GF-D8 (cell line): ENCODE measurements around the gene VEGFC.

Experiments
- DNase-seq: peaks from one replicate; lab custom pipeline; 2025; lab: John Stamatoyannopoulos, UW

VEGFC gene

DNA sequence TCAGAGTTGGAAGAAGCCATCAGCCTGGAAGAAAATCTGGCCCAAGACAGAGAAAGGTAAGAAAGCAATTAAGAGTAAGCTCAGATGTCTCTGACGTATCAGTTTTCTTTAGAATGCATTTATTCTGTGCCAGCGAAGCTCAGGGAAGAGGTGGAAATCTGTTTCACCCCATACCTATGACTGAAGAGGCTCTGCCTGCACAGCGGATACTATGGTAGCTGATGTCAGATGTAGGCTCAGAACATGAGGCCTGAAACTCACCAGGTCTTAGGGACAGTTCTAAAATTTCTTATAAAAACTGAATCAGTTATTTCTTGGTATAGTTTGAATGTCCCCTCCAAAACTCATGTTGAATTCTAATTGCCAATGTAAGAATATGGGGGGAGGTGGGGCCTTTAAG is 30.9 kb downstream of the VEGFC start:
- no peak for DNase-seq

DNA sequence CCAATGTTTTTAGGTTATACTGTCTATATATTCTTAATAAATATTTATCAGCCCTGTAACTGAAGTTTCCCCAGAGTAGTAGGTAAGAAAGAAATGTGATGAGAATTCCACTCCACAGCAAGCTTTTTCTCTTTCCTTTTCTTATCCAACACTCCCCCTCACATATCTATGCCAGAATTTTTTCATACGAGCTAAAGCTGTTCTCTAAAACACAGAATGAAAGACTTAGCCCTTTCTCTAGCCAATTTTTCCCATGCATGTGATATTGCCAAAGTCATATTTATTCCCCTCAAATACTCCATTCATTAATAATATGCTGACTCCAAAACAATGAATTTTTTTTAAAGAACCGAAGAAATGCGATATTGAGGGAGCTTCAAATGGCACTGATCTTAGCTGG is 32.3 kb downstream of the VEGFC start:
- DNase-seq: no peak

DNA sequence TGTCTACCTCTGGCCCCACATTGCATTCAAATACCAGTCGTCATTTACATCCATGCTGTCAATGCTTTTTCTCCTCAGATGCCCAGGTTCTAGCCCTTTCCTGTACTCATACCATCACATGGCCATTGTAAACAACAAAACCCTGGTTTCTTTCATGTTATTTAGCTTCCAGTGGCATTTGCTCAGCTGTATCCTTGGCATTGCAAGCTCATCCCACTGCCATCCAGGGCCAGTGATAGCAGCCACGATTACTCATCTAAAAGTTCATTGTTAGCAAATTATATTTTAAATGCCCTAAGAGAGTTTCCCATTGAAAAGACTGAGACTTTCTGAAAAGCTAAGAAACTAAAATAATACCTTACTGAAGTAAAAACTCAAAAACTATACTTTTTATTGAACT is 34.0 kb downstream of the VEGFC start:
- DNase-seq: no peak

DNA sequence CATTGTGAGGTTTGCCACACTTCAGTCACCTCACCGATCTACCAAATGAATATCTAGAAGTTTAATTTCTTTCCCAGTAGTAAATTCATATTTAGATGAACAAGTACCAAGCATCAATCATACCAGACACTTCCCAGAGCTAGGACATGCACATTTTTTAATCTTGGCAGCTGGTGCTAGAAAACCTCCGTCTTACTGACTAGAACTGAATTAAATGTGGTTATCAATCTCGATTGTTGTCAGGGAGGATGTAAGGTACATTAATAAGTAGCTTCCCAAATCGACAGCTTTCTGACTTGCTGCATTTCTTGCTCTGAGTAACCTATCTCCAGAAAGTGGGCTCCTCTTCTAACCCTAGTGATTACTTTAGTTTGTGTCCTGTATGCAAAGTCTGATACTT is 34.4 kb downstream of the VEGFC start:
- no peak for DNase-seq

DNA sequence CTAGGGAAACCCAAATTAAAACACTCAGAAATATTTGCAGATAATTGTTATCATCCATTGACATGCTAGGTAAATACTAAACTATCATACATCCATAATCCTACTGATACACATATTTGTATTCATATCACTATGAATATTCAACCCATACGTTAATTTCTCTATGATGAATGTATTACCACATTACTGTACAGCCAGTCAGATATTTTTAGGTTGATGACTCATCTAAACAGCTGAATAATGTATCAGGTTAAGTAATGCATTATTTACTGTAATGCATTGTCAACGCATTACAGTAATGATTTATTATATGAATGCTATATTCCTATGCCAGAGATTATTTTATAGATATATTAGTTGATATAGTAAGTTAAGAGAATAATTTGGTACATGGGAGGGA is 37.1 kb downstream of the VEGFC start:
- no peak for DNase-seq

DNA sequence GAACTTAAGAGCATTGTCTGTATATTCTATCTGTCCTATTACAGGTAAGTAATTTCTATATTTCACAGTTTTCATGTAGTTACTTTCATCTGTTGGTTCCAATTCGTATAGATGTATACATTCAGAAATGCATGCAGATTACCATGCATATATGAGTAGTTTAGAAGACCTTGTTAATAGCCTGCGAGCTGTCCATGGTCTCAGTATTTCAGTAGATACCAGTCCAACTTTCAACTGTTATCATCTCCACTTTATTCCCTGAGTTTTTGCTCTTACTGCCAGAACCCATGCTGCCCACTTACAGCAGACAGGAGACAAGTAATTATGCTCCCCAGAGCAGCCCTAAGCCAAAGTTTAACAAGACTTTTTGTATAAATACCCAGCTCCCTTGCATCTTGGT is 37.7 kb downstream of the VEGFC start:
- no peak for DNase-seq

DNA sequence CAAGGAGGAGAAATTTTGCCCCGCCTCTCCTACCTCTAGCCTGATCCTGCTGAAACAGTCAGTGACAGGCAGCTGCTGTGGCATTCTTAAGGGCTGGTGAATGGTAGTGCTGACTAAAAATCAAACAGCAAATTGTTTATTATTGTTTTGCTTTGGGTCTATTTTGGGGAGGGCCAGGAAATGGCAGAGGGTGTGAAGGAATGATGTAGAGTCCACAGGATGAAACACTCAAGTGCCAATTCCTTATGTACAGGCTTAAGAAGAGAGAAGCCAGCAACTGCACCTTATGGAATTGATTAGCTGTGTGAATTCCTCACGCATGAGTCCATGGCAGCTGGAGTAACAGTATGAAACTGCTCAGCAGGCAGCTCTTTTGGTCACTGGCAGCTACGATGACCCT is 39.7 kb downstream of the VEGFC start:
- no peak for DNase-seq

DNA sequence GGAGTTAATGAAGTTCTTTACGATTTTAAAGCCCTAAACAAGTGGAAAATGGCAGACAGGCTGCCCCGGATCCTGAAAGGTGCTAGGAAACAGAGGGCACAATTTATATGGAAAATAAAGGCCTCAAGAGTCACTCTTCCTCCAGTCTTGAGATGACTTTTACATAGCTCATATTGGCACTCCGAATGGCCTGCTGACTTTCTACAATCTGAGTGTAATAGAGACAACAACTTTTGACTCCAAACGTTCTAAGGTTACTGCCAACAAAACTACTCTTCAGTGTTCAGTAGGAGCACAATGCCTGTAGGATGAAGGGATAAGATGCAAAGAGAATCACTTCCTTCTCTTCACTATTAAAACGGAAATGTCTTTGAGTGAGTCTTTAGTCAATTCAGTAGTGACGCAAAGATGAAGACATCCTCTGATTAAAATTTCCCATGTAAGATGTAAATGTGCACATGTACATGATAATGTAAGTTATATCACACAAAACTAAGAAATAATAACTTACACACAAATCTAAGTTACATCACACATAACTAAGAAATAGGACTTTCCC is 40.5 kb downstream of the VEGFC start:
- no peak for DNase-seq

DNA sequence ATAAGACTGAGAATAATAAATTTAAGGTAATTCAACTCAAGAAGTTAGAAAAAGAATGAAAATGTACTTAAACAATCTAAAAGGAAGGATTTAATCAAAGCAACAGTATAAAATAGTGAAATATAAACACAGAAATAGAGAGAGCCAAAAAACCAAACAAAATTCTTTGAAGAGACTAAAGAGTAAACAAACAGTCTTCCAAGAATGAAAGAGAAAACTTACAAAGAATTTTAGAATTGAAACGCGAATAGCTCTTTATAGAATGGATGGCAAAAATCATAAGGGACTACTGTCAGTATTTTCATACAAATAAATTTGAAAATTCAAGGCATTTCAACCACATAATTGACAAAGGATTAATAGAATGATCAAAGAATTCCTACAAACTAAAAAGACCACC is 41.7 kb downstream of the VEGFC start:
- no peak for DNase-seq

DNA sequence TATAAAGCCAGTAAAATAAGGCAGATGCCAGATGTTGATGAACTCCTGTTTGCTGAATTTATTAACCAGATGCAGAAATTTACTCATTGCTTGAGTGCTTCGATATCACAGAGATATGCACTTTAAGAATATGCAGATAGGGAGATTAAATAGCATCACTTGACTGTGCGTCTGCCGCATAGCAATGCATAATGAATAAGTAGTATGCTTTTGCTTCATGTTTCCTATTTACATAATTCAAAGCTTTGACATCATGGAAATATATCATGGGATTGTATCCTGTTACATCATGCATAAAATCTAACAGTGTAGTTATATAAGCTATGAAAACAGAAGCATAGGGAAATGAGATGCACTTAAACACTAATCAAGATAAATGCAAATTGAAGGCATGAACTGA is 45.9 kb downstream of the VEGFC start:
- DNase-seq: no peak

DNA sequence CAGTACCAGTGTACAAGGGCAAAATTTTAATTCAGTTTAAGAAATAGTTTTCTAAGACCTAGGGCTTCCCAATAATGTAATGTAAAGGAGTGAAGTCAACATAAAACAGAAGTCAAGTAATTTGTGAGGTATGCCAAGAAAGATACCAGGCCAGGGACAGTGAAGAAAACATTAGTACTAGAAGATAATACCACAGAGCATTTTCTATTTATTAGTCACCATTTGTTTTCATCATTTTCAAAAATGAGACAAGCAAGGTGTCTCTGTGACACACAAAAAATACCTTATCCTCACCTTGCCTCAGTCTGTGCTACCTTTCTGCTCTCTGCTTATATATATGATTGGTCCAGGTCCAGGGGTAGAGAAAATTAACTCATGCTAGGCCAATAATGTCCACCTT is 46.8 kb downstream of the VEGFC start:
- no peak for DNase-seq

DNA sequence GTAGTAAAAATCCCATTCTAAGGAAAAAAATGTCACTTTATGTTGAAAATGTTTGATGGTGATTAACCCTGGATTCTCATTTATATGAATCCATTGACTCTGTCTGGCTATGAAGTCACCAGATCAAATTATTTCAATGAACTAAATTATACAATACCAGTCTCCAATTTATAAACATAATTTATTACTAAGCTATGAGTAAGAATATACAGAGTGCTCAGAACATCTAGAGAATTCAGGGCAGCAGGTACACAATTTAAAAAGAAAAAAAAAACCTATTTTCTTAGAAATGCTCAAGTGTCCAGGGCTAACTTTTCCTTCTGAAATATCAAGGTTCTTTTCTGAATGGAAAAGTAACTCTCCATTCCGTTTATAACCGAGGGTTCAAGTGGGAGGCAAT is 48.6 kb downstream of the VEGFC start:
- no peak for DNase-seq

DNA sequence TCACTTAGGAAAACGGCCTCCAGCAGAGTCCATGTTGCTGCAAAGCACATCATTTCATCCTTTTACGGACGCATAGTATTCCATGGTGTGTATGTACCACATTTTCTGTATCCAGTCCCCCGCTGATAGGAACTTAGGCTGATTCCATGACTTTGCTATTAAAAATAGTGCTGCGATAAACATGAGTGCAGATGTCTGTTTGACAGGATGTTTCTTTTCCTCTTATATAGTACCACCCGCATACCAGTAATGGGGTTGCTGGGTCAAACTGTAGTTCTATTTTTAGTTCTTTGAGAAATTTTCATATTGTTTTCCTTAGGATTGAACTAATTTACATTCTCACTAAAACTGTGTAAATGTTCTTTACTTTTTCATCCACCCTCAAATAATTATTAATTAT is 50.5 kb downstream of the VEGFC start:
- no peak for DNase-seq

DNA sequence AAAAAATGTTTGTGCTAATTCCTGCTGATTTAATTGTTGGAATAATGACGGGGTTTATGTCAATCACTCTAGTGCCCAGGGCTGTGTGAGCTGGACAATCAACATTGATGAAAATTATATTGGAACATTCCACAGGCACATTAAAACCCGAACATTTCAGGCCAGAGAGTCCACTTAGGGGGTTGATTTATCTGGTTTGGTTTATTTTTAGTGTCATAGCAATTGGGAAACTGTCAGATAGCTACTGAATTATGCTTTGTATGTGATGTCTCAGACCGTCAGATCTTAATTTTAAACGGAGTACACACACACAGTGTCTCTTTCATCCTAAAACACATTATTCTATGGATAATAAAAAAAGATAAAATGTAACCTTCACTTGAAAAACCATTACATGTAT is 51.5 kb downstream of the VEGFC start:
- DNase-seq: no peak

DNA sequence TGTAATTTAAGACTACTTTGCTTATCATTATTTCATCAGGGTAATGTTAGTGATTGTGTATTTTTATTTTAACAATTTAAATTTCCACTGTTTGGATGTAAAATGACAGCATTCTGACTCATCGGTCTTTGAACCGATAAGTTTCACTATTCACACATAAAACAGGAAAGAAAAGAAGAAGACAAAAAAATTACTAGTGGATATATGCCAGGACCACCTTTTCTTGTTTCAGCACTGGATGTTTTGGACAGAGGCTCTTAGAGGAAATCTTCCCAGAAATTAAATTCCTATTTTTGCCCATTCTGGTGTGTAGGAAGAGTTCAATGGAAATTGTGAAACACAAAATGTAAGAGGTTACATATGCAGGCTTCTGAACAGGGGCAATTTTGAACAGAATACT is 57.4 kb downstream of the VEGFC start:
- DNase-seq: no peak

DNA sequence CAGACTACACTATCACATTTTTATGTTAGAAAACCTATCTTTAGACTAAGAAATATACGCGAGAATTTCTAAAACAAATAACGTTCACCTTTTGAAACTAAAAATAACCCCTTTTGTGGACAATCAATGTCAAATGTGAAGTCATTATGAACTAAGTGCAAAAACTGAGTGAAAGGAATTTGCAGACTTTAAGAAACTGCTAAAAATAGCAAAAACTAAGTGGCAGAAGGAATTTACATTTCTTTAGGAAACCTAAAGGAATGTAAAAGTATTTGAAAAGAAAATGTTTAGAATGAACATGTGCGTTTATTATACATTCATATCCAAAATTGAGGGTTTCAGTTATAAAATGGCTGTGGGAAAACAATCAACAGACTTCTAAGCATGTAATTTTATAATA is 58.3 kb downstream of the VEGFC start:
- DNase-seq: no peak

DNA sequence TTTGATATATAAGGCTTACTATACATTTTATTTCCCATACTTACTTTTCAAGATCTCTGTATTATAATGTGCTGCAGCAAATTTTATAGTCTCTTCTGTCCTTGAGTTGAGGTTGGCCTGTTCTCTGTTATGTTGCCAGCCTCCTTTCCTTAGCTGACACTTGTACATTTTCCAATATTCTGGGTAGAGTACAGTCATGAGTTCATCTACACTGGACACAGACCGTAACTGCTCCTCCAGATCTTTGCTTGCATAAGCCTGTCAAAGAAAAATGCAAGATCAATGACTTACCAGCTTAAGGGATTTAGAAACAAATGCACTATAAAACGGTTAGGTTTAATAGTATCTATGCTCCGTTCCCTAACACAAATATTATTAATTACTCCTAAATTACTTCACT is 63.2 kb downstream of the VEGFC start:
- DNase-seq: no peak

DNA sequence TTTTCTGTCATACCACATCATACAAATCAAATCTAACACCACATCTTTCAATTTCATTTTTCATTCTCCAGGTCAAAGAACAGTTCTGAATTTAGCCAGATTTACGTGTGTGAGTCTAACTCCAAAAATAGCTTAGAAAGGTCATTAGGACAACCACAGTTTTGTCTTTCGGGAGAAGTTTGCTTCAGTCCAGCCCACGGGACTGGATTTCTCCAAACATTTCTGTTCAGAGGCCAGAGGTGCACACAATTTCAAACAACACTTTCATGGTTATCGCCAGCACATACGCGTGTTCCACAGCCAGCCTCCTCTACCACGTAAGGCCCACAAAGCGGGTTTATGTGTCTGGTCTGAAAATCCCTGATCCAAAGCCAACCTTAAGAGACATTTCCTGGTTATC is 65.9 kb downstream of the VEGFC start:
- no peak for DNase-seq

DNA sequence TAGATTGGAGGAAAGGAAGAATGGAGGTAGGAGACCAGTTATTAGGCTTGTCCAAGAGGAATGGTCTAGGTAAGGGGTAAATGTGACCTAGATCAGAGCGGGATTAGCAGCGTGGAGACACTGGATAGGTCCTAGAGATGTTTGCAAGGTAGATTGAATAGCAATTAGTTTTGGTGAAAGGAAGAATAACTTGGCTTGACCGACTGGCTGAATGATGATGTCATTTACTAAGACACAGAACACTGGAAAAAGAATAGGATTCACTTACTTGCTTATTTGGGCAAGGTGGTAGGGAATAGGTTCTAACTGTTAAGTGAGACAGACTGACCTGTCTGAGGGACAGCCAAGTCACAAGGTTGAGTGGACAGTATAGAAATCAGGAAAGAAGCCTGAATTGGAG is 71.3 kb downstream of the VEGFC start:
- no peak for DNase-seq

DNA sequence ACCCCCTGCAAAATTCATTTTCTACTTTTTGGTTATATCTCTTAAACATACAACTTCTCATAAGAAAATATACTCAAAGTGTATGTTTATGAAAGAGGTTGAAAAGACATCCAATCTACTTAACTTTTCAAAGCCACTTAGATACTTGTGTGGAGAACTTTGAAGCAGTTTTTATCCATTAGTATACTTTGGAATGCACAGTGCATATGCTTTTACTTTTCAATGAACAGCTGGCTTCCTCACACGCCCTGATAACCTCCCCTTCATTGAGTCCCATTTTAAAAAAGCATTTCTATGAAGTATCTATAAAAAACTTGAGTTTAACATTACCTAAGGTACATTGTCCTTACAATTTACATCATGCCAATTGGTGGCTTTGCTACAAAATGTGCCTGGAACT is 73.8 kb downstream of the VEGFC start:
- no peak for DNase-seq

DNA sequence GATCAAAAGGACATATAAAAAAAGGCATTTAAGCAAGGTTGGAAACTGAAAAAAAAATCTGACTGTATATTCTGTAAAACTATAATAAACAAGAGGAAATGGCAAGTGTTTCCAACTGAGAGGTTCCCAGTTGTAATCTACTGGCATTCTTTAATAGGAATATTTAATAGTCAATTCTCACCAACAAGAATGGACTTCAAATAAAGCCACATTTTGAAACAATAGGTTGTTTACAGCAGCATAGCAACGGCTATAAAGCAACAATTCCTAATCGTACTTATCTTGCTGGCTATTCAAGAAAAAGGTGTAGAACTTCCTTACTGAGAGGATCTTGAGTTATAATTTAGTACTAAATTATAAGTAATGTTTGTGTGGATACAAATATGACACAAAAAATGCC is 75.5 kb downstream of the VEGFC start:
- DNase-seq: no peak

DNA sequence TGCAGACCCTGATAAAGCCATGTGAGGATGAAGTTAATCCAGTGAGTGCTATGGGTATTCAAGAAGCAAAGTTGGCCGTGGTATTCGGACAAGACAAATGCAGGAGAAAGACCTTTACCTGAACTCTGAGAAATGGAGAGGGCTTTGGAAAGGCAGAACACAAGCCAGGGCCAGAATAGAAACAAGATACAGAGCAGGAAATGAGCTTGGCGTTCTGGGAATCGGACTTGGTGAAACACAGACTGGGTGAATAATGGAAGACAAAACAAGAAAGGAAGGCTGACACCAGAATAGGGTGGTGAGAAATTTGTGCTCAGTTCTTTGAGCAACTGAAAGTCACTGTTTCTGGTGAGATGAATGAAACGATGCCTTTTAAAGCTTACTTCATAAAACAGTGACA is 83.3 kb downstream of the VEGFC start:
- DNase-seq: no peak

DNA sequence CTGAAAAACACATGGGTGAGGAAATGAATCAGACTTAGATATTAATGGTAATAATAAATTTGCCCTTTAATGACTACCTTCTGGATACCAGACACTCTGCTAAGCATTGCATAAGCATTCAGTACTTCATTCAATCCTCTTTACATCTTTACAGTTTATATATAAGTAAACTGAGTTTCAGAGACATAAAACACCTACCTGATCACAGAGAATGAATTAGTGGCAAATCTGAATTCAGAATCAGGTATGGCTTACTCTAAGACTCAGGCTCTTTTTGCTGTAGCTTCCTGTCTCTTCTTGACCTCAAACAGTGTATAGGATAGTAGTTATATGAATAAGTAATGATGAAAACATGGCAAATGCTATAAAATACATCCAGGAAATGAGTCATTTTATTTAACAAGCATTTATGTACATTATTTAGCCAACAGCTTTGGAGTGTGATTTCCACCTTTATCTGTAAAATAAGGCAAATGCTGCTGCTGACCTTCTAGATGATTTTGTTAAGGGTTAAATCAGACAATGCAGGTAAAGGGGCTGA is 83.9 kb downstream of the VEGFC start:
- DNase-seq: no peak

DNA sequence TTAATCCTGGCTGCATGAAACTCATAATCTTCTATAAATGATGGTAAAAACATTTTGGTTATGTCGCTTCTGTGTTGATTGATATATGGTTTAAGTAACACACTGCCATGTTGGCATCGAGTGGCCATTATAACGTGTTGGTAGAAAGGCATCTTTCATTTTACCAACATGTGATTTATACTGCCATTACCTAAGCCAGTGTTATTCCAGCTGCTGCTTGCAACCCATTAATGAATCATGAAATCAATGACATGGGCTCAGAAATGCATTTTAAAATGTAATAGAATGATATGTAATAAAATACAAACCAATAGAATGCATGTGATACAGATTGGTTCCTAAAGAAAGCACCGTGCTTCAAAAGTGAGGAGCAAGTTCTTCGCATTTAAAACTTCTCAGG is 102.0 kb downstream of the VEGFC start:
- DNase-seq: no peak

DNA sequence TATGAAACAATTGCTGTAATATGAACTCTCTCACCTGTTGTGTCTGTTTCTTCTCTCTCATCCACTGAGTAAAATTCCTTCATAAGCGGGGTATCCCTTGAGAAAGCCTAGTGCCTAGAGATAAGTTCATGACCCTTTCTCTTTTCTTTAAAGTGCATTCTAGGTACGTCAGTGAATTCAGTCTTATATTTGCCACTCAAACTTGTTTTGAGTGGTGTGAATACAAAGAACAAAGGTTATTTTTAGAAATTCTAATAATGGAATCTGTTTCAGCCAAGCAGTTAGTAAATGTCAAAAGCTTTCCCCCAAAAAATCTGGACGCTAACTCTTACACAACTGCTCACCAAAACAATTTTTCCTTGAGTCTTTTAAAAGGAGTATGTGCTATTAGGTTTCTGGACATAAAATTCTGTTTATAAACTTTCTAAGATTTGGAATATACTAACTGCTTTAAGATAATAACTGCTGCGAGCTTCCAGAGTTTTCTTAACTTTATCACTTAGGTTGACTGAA is 112.0 kb downstream of the VEGFC start:
- DNase-seq: no peak
